GM12891 (cell line): ENCODE results near the gene MAP7D3.

Source experiments
- POLR2A ChIP-seq: IDR thresholded peaks from 2 replicates; pipeline ENCODE4 v1.6.1; 2011; ENCODE audit warnings: low read depth, low read length, control low read depth
- POLR2AphosphoS5 ChIP-seq: IDR thresholded peaks from 2 replicates; pipeline ENCODE4 v1.6.1; 2011; ENCODE audit warnings: low read depth, low read length, control low read depth
- TAF1 ChIP-seq: IDR thresholded peaks from 2 replicates; pipeline ENCODE4 v1.6.1; 2011; ENCODE audit warnings: low read depth, low read length, control low read depth

- no peak for TF ChIP-seq POLR2AphosphoS5
- TF ChIP-seq TAF1: no peak
- no peak for TF ChIP-seq POLR2A
Observed at GRCh38 chrX:136219893-136220292, 31.3 kb downstream of the MAP7D3 start.
